HS-5 (cell line): ENCODE results near the gene MSANTD4.
A peak's percentile ranks its signal among the peaks of the same experiment; 100 is the strongest.
"Not testable (repeated sequence)": the region's sequence is repeated elsewhere in the genome, so short reads cannot be mapped to it uniquely, and the experiment has no call there.

Experiments
- DNase-seq: peaks from one replicate; pipeline ENCODE4 v3.0.0-alpha.2; 2012; ENCODE audit warnings: low read depth

Gene MSANTD4

GRCh38 chr11:106014035-106014434 lies 8.0 kb downstream of the MSANTD4 start:
- DNase-seq: no peak

GRCh38 chr11:106012744-106013143 lies 9.3 kb downstream of the MSANTD4 start:
- DNase-seq: peak; percentile 73

GRCh38 chr11:106011481-106011880 lies 10.6 kb downstream of the MSANTD4 start:
- DNase-seq: no peak

GRCh38 chr11:106003094-106003493 lies 18.9 kb downstream of the MSANTD4 start:
- not testable (repeated sequence) for DNase-seq

GRCh38 chr11:106001304-106002012 lies 20.6 kb downstream of the MSANTD4 start:
- no peak for DNase-seq

GRCh38 chr11:105991888-105992287 lies 30.2 kb downstream of the MSANTD4 start:
- no peak for DNase-seq

GRCh38 chr11:105989124-105989523 lies 32.9 kb downstream of the MSANTD4 start:
- DNase-seq: no peak

GRCh38 chr11:105988197-105988596 lies 33.8 kb downstream of the MSANTD4 start:
- no peak for DNase-seq

GRCh38 chr11:105986554-105986953 lies 35.5 kb downstream of the MSANTD4 start:
- no peak for DNase-seq

GRCh38 chr11:105979997-105980703 lies 41.9 kb downstream of the MSANTD4 start:
- no peak for DNase-seq

GRCh38 chr11:105975128-105975527 lies 46.9 kb downstream of the MSANTD4 start:
- DNase-seq: peak; percentile 30

GRCh38 chr11:105969756-105970155 lies 52.3 kb downstream of the MSANTD4 start:
- no peak for DNase-seq

- DNase-seq: peak; percentile 15
These were observed 53.9 kb downstream of the MSANTD4 start for GRCh38 chr11:105968021-105968697.

- DNase-seq: no peak
These were observed 61.5 kb downstream of the MSANTD4 start for GRCh38 chr11:105960252-105961245.
